ENCODE results near the gene SREBF2. TPM values are rescaled to one million over a fixed set of nuclear protein-coding genes. Genes with fewer than 3 reads are reported as not detected.

Gene SREBF2
- total and polyA plus RNA-seq, 2 of the 8 experiments (the other 6 are each of a cell fraction or from before 2014, with no cell fraction given) = 125 to 144 TPM

- TF ChIP-seq, protein P1, sequence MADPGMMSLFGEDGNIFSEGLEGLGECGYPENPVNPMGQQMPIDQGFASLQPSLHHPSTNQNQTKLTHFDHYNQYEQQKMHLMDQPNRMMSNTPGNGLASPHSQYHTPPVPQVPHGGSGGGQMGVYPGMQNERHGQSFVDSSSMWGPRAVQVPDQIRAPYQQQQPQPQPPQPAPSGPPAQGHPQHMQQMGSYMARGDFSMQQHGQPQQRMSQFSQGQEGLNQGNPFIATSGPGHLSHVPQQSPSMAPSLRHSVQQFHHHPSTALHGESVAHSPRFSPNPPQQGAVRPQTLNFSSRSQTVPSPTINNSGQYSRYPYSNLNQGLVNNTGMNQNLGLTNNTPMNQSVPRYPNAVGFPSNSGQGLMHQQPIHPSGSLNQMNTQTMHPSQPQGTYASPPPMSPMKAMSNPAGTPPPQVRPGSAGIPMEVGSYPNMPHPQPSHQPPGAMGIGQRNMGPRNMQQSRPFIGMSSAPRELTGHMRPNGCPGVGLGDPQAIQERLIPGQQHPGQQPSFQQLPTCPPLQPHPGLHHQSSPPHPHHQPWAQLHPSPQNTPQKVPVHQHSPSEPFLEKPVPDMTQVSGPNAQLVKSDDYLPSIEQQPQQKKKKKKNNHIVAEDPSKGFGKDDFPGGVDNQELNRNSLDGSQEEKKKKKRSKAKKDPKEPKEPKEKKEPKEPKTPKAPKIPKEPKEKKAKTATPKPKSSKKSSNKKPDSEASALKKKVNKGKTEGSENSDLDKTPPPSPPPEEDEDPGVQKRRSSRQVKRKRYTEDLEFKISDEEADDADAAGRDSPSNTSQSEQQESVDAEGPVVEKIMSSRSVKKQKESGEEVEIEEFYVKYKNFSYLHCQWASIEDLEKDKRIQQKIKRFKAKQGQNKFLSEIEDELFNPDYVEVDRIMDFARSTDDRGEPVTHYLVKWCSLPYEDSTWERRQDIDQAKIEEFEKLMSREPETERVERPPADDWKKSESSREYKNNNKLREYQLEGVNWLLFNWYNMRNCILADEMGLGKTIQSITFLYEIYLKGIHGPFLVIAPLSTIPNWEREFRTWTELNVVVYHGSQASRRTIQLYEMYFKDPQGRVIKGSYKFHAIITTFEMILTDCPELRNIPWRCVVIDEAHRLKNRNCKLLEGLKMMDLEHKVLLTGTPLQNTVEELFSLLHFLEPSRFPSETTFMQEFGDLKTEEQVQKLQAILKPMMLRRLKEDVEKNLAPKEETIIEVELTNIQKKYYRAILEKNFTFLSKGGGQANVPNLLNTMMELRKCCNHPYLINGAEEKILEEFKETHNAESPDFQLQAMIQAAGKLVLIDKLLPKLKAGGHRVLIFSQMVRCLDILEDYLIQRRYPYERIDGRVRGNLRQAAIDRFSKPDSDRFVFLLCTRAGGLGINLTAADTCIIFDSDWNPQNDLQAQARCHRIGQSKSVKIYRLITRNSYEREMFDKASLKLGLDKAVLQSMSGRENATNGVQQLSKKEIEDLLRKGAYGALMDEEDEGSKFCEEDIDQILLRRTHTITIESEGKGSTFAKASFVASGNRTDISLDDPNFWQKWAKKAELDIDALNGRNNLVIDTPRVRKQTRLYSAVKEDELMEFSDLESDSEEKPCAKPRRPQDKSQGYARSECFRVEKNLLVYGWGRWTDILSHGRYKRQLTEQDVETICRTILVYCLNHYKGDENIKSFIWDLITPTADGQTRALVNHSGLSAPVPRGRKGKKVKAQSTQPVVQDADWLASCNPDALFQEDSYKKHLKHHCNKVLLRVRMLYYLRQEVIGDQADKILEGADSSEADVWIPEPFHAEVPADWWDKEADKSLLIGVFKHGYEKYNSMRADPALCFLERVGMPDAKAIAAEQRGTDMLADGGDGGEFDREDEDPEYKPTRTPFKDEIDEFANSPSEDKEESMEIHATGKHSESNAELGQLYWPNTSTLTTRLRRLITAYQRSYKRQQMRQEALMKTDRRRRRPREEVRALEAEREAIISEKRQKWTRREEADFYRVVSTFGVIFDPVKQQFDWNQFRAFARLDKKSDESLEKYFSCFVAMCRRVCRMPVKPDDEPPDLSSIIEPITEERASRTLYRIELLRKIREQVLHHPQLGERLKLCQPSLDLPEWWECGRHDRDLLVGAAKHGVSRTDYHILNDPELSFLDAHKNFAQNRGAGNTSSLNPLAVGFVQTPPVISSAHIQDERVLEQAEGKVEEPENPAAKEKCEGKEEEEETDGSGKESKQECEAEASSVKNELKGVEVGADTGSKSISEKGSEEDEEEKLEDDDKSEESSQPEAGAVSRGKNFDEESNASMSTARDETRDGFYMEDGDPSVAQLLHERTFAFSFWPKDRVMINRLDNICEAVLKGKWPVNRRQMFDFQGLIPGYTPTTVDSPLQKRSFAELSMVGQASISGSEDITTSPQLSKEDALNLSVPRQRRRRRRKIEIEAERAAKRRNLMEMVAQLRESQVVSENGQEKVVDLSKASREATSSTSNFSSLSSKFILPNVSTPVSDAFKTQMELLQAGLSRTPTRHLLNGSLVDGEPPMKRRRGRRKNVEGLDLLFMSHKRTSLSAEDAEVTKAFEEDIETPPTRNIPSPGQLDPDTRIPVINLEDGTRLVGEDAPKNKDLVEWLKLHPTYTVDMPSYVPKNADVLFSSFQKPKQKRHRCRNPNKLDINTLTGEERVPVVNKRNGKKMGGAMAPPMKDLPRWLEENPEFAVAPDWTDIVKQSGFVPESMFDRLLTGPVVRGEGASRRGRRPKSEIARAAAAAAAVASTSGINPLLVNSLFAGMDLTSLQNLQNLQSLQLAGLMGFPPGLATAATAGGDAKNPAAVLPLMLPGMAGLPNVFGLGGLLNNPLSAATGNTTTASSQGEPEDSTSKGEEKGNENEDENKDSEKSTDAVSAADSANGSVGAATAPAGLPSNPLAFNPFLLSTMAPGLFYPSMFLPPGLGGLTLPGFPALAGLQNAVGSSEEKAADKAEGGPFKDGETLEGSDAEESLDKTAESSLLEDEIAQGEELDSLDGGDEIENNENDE (IDR thresholded peaks at IDR 0.05; ENCODE audit: insufficient replicate concordance, low read length) = no peak
- TF ChIP-seq SUZ12 (IDR thresholded peaks at IDR 0.05; ENCODE audit: low read length) (no peak), ZNF274 (IDR thresholded peaks at IDR 0.05; ENCODE audit: borderline replicate concordance, extremely low read depth, low read length) (no peak), ATF2 (IDR thresholded peaks at IDR 0.05; ENCODE audit: low read length) (no peak), ASH2L (IDR thresholded peaks at IDR 0.05; ENCODE audit: low read length) (no peak), BACH1 (IDR thresholded peaks at IDR 0.05; ENCODE audit: low read length) (no peak), MAFK (IDR thresholded peaks at IDR 0.05; ENCODE audit: low read depth, low read length) (no peak), GABPA (IDR thresholded peaks at IDR 0.05; ENCODE audit: borderline replicate concordance, insufficient read depth, low read length) (no peak), SIX5 (IDR thresholded peaks at IDR 0.05; ENCODE audit: low read depth, low read length) (no peak)
Measured at GRCh38 chr22:41946629-41947423, 113.9 kb downstream of the SREBF2 start, which contains the start of gene CENPM (continued).

All from H1 (cell line).